ENCODE results near the gene SLC35A2.

- TF ChIP-seq CTCF (conservative IDR thresholded peaks at IDR 0.05 in 1 of 2, IDR thresholded peaks at IDR 0.05 in 1 of 2; ENCODE audit: extremely low read depth in 1 of 2, insufficient read depth in 1 of 2, low read depth in 1 of 2, low read length in 2 of 2): no peak
- TF ChIP-seq EZH2 (IDR thresholded peaks at IDR 0.05; ENCODE audit: borderline replicate concordance, low read length): no peak
These were observed 46.0 kb upstream of the SLC35A2 start, which contains the start of gene OTUD5 for GRCh38 chrX:48957477-48957826.

Data from mammary epithelial cell (primary cell).